Retinal pigment epithelial cell (primary cell): ENCODE measurements around the gene AZGP1.
A peak's percentile ranks its signal among the peaks of the same experiment; 100 is the strongest.
"Not testable (repeated sequence)": the region's sequence is repeated elsewhere in the genome, so short reads cannot be mapped to it uniquely, and the experiment has no call there.

Experiments
- DNase-seq: peaks from one replicate; pipeline ENCODE4 v3.0.0-alpha.2; 2010; ENCODE audit warnings: low read depth
- H3K4me3 ChIP-seq: 2 replicates; pipeline ENCODE4 v1.5.1; 2011; ENCODE audit warnings: mild to moderate bottlenecking, low read length, control low read depth, moderate library complexity
- TF ChIP-seq, protein P1 (sequence below): conservative IDR thresholded peaks from 2 replicates; pipeline ENCODE4 v1.5.1; 2011; ENCODE audit warnings: low read depth, low read length, control low read depth, inconsistent platforms

The AZGP1 gene

DNA sequence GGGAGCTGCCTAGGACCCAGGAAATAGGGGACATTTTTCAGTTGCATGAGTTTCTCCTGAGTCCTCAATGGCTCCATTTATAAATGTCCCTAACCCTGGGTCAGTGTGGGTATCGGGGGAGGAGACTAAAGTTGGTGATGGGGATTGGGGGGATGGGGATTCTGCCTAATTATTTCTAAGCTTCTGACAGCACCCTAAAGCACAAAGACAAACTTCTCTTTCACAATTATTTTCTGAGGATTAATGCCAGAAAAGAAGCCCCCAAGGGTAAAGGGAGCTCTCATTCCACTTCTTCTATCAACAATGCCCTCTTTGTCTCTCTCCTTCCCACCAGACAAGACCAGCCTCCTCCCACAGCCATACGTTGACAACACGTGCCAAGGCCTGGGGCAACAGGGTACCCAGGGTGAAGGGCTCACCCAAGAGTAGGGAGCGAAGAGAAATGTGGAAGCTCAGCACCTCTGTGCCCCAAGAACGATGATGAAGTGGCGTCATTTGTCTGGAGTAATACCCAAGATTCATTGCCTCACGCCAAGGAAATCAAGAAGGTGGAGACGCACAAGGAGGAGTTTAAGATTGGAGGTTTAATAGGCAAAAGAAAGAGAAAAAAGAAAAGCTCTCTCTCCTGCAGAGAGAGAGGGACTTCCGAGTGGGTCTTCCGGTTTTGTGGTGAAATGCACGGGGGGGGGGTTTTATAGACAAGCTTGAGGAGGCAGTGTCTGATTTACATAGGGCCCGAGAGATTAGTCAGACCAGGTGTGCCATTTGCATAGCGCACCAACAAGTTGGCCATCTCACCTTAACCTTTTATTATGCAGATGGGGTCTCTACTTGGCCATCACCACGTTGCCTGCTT, 32.0 kb downstream of the AZGP1 start:
- TF ChIP-seq, protein P1, sequence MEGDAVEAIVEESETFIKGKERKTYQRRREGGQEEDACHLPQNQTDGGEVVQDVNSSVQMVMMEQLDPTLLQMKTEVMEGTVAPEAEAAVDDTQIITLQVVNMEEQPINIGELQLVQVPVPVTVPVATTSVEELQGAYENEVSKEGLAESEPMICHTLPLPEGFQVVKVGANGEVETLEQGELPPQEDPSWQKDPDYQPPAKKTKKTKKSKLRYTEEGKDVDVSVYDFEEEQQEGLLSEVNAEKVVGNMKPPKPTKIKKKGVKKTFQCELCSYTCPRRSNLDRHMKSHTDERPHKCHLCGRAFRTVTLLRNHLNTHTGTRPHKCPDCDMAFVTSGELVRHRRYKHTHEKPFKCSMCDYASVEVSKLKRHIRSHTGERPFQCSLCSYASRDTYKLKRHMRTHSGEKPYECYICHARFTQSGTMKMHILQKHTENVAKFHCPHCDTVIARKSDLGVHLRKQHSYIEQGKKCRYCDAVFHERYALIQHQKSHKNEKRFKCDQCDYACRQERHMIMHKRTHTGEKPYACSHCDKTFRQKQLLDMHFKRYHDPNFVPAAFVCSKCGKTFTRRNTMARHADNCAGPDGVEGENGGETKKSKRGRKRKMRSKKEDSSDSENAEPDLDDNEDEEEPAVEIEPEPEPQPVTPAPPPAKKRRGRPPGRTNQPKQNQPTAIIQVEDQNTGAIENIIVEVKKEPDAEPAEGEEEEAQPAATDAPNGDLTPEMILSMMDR = no peak
- no peak overlapping the region for H3K4me3 ChIP-seq
- no peak for DNase-seq

DNA sequence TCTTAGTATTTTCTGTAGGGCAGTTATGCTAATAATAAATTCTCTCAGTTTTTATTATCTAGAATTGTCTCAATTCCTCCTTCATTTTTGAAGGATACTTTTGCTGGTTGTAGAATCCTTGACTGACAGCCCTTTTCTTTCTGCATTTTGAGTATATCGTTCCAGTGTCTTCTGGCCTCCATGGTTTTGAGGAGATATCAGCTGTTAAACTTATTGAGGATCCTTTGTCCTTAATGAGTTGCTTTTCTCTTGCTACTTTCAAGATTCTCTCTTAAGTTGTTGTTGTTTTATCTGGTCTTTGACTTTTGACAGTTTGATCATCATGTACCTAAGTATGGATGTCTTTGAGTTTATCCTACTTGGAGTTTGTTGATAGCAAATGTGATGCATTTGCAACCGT, 37.5 kb downstream of the AZGP1 start:
- TF ChIP-seq, protein P1 = no peak
- no peak overlapping the region for H3K4me3 ChIP-seq
- DNase-seq = no peak

DNA sequence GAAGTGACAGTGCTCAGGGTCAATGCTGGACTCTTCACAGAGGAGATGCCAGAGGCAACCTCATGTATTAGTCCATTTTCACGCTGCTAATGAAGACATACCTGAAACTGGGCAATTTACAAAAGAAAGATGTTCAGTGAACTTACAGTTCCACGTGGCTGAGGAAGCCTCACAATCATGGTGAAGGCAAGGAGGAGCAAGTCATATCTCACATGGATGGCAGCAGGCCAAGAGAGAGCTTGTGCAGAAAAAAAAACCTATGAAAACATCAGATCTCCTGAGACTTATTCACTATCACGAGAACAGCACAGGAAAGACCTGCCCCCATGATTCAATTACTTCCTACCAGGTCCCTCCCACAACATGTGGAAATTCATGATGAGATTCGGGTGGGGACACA, 40.8 kb downstream of the AZGP1 start:
- DNase-seq, H3K4me3 ChIP-seq: not testable (repeated sequence)

DNA sequence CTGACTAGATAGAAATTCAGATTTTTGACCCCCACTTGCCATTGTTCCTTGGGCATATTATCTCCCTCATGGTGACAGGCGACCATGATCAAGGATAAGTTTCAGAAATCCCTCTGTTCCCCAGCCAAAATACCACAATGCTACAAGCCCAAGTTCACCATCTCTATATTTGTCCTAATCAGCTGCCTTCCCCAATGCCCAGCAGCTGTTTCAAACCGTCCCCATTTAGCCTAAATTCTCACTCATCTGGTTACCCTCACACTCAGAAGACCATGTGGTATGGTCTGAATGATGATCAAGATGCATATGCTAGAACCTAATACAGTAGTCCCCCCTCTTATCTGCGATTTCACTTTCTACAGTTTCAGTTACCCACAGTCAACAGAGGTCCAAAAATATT, 45.5 kb downstream of the AZGP1 start:
- no peak for DNase-seq
- TF ChIP-seq, protein P1 = no peak
- no peak overlapping the region for H3K4me3 ChIP-seq

DNA sequence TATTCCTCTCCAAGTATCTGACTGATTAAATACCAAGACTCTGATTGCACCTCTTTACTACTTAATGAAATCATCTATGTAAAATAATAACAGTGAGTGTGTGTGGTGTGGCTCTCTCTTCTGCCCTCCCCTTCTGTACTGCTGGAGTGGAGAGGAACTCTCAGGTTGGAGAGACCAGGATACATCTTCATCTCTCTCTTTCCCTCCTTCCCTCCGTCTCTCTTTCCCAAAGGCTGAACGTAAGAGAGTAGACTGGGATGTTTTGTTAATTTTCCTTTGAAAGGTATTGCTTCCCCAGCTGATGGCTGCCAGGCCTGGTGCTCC, 46.1 kb downstream of the AZGP1 start:
- no peak overlapping the region for H3K4me3 ChIP-seq
- DNase-seq = no peak
- TF ChIP-seq, protein P1 = no peak

DNA sequence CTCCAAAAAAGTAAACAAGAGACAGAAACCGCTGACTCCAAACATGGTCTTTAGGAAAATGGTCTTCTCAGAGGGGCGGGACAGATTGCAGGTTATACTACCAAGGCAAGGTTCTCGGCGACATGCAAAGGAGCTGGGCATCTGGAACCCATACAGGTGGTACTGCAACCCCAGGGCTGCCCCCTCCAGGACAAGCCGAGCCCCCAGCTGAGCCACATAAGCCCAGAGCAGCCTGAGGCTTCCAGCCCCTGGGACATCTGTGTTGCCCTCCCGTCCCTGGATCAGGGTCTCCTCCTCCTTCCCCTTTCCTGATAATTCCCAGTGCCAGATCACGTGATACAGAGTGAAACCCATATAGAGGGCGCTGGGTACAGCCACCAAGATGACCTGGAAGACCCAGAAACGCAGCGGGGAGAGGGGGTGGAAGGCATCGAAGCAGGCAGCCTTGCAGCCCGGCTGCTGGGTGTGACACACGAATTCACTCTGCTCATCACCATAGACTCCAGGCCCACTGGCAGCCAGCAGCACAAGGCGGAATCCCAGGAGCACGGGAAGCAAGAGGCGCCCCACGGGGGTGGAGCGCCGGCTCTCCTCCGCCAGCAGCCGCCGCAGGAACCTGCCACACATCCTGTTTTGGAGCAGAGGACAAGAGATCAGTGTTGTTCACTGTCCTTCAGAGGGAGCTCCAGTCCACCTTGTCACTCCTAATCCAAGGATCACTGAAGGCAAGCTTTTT, 46.7 kb downstream of the AZGP1 start, which contains the start of gene GJC3:
Gene GJC3 (minus strand): TSS at position 627 of the 736 bp plus-strand sequence. CDS start 0 bp downstream, at position 627.
- no peak for DNase-seq
- H3K4me3 ChIP-seq = peak within 1 kb of the TSS; percentile 30
- TF ChIP-seq, protein P1 = peak; percentile 34

DNA sequence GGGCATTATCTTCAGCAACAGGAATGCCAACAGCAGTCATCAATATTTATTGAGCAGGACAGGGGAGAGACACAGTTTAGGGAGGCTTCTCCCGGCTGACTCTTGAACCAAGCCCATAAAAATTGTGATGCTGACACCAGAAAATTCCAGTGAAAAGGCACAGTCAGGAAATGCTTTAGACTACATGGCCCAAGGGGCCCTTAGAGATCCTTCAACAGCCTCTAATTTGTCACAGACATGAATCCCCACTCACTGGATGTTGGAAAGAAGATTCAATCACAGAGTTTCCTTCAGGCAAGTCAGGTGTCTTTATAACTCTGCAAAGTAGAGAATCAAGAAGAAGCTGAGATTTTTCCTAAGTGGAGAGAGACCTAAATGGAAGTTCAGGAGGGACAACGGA, 47.6 kb downstream of the AZGP1 start:
- no peak for DNase-seq
- TF ChIP-seq, protein P1 = no peak
- no peak overlapping the region for H3K4me3 ChIP-seq
